ENCODE results near the gene UGT1A9.
"Not testable (repeated sequence)": the region's sequence is repeated elsewhere in the genome, so short reads cannot be mapped to it uniquely, and the experiment has no call there.

Gene UGT1A9

GRCh38 chr2:233708942-233709341 lies 37.2 kb downstream of the UGT1A9 start:
- ATAC-seq (replicated peaks), result no peak
- peaks cover 0 to 2% of the 10 kb centered on the region in 2 donors for H3K9me3 Mint-ChIP-seq
- no peak for DNase-seq
- H3K27ac Mint-ChIP-seq, result no peak overlapping the region
- H3K36me3 Mint-ChIP-seq, result peaks cover 0 to 3% of the 10 kb centered on the region in 2 donors
- H3K4me1 Mint-ChIP-seq, result peaks cover 7 to 9% of the 10 kb centered on the region in 2 donors
- peaks cover 20 to 27% of the 10 kb centered on the region in 2 donors for H3K27me3 Mint-ChIP-seq
- no peak overlapping the region for H3K4me3 Mint-ChIP-seq

- peak; percentile 87 to 90 for ATAC-seq (replicated peaks)
- no peak overlapping the region for H3K4me3 Mint-ChIP-seq
- no peaks in the 10 kb centered on the region for H3K9me3 Mint-ChIP-seq
- H3K27me3 Mint-ChIP-seq, result peaks cover 17 to 25% of the 10 kb centered on the region in 2 donors
- peak; percentile 48 for DNase-seq
- H3K36me3 Mint-ChIP-seq, result no peaks in the 10 kb centered on the region
- H3K4me1 Mint-ChIP-seq, result peaks cover 7 to 9% of the 10 kb centered on the region in 2 donors
- H3K27ac Mint-ChIP-seq, result no peak overlapping the region
Measured at GRCh38 chr2:233711312-233712008, 39.8 kb downstream of the UGT1A9 start.

GRCh38 chr2:233712611-233713261 lies 41.0 kb downstream of the UGT1A9 start, which contains the start of gene UGT1A5:
TSS of gene UGT1A5 (plus strand) at chr2:233712907. CDS start at chr2:233712992, 85 bp downstream.
- no peak for ATAC-seq (replicated peaks)
- no peak for DNase-seq
- Mint-ChIP-seq H3K4me3 (no peak within 1 kb of the TSS), H3K27ac (peak within 1 kb of the TSS; percentile 16), H3K9me3 (no peaks in the 10 kb centered on the region), H3K4me1 (peaks cover 7 to 9% of the 10 kb centered on the region in 2 donors), H3K36me3 (no peaks in the 10 kb centered on the region), H3K27me3 (peaks cover 19 to 28% of the 10 kb centered on the region in 2 donors)

GRCh38 chr2:233713262-233713615 lies 41.5 kb downstream of the UGT1A9 start:
- H3K4me1 Mint-ChIP-seq, result peaks cover 7 to 9% of the 10 kb centered on the region in 2 donors
- no peaks in the 10 kb centered on the region for H3K36me3 Mint-ChIP-seq

GRCh38 chr2:233714121-233714520 lies 42.4 kb downstream of the UGT1A9 start:
- peaks cover 7 to 9% of the 10 kb centered on the region in 2 donors for H3K4me1 Mint-ChIP-seq
- H3K4me3 Mint-ChIP-seq, result no peak overlapping the region
- DNase-seq (no peak), ATAC-seq (replicated peaks) (no peak)
- H3K27ac Mint-ChIP-seq, result no peak overlapping the region
- peaks cover 24 to 32% of the 10 kb centered on the region in 2 donors for H3K27me3 Mint-ChIP-seq
- no peaks in the 10 kb centered on the region for H3K9me3 Mint-ChIP-seq
- no peaks in the 10 kb centered on the region for H3K36me3 Mint-ChIP-seq

More at GRCh38 chr2:233713262-233713615, 41.5 kb downstream of the UGT1A9 start:
- H3K9me3 Mint-ChIP-seq, result no peaks in the 10 kb centered on the region
- DNase-seq, result no peak
- peaks cover 18 to 30% of the 10 kb centered on the region in 2 donors for H3K27me3 Mint-ChIP-seq
- H3K27ac Mint-ChIP-seq, result no peak overlapping the region
- H3K4me3 Mint-ChIP-seq, result no peak overlapping the region
- ATAC-seq (replicated peaks), result no peak

GRCh38 chr2:233718552-233718951 lies 46.9 kb downstream of the UGT1A9 start, which contains the start of gene UGT1A4:
TSS of gene UGT1A4 (plus strand) at chr2:233718736. CDS start at chr2:233718821, 85 bp downstream.
- Mint-ChIP-seq H3K4me3 (no peak within 1 kb of the TSS), H3K9me3 (no peaks in the 10 kb centered on the region), H3K36me3 (no peaks in the 10 kb centered on the region), H3K27ac (no peak within 1 kb of the TSS), H3K27me3 (peaks cover 31 to 36% of the 10 kb centered on the region in 2 donors), H3K4me1 (no peaks in the 10 kb centered on the region)
- ATAC-seq (replicated peaks), result no peak
- DNase-seq, result no peak

GRCh38 chr2:233728723-233729301 lies 57.1 kb downstream of the UGT1A9 start, which contains the start of gene UGT1A3:
TSS of gene UGT1A3 (plus strand) at chr2:233729042. CDS start at chr2:233729127, 85 bp downstream.
- Mint-ChIP-seq H3K4me1 (peaks cover 0 to 5% of the 10 kb centered on the region in 2 donors), H3K4me3 (no peak within 1 kb of the TSS), H3K9me3 (no peaks in the 10 kb centered on the region), H3K36me3 (no peaks in the 10 kb centered on the region), H3K27ac (no peak within 1 kb of the TSS), H3K27me3 (peaks cover 24 to 39% of the 10 kb centered on the region in 2 donors)
- DNase-seq (no peak), ATAC-seq (replicated peaks) (no peak)

GRCh38 chr2:233736868-233737653 lies 65.4 kb downstream of the UGT1A9 start:
- not testable (repeated sequence) for H3K27ac Mint-ChIP-seq; H3K36me3 Mint-ChIP-seq; DNase-seq; ATAC-seq (replicated peaks); H3K4me1 Mint-ChIP-seq; H3K9me3 Mint-ChIP-seq; H3K4me3 Mint-ChIP-seq
- peaks cover 46 to 55% of the 10 kb centered on the region in 2 donors for H3K27me3 Mint-ChIP-seq

- no peak for DNase-seq
- Mint-ChIP-seq H3K27ac (no peak overlapping the region), H3K27me3 (peaks cover 42 to 44% of the 10 kb centered on the region in 2 donors), H3K9me3 (peaks cover 0 to 3% of the 10 kb centered on the region in 2 donors), H3K4me3 (no peak overlapping the region), H3K4me1 (no peaks in the 10 kb centered on the region), H3K36me3 (no peaks in the 10 kb centered on the region)
- no peak for ATAC-seq (replicated peaks)
Measured at GRCh38 chr2:233740870-233741269, 69.2 kb downstream of the UGT1A9 start.

GRCh38 chr2:233743464-233744259 lies 72.0 kb downstream of the UGT1A9 start:
- ATAC-seq (replicated peaks), result no peak
- Mint-ChIP-seq H3K4me1 (no peaks in the 10 kb centered on the region), H3K27ac (no peak overlapping the region), H3K27me3 (peaks cover 45 to 46% of the 10 kb centered on the region in 2 donors), H3K4me3 (no peak overlapping the region), H3K9me3 (peaks cover 3% of the 10 kb centered on the region in 2 donors), H3K36me3 (no peaks in the 10 kb centered on the region)
- DNase-seq, result no peak

- Mint-ChIP-seq H3K4me1 (no peaks in the 10 kb centered on the region), H3K36me3 (peaks cover 2 to 6% of the 10 kb centered on the region in 2 donors), H3K4me3 (no peak overlapping the region), H3K9me3 (peaks cover 5 to 11% of the 10 kb centered on the region in 2 donors), H3K27ac (no peak overlapping the region), H3K27me3 (peaks cover 31 to 44% of the 10 kb centered on the region in 2 donors)
- DNase-seq (no peak), ATAC-seq (replicated peaks) (no peak)
Measured at GRCh38 chr2:233745073-233745755, 73.5 kb downstream of the UGT1A9 start.

GRCh38 chr2:233745838-233746237 lies 74.1 kb downstream of the UGT1A9 start:
- H3K27me3 Mint-ChIP-seq, result peaks cover 29 to 40% of the 10 kb centered on the region in 2 donors
- not testable (repeated sequence) for H3K27ac Mint-ChIP-seq; H3K4me1 Mint-ChIP-seq; DNase-seq; H3K36me3 Mint-ChIP-seq; H3K4me3 Mint-ChIP-seq; ATAC-seq (replicated peaks)
- H3K9me3 Mint-ChIP-seq, result peaks cover 7 to 15% of the 10 kb centered on the region in 2 donors
